ENCODE data around the gene CORO1C. TPM values are rescaled to one million over a fixed set of nuclear protein-coding genes. Genes with fewer than 3 reads are reported as not detected.
A peak's percentile ranks its signal among the peaks of the same experiment; 100 is the strongest.

CORO1C gene
- total RNA-seq, 1 donor from 2014 or later, result 166 TPM

GRCh38 chr12:108696111-108696995, 35.0 kb downstream of the CORO1C start:
- no peak for DNase-seq

- no peak for DNase-seq
Observed at GRCh38 chr12:108694812-108695278, 36.5 kb downstream of the CORO1C start.

GRCh38 chr12:108693751-108694150, 37.6 kb downstream of the CORO1C start:
- DNase-seq, result no peak

GRCh38 chr12:108693186-108693730, 38.1 kb downstream of the CORO1C start:
- DNase-seq, result no peak

- peak; percentile 80 for DNase-seq
Observed at GRCh38 chr12:108691998-108692808, 39.1 kb downstream of the CORO1C start.

- peak; percentile 96 for DNase-seq
Observed at GRCh38 chr12:108691175-108691997, 39.9 kb downstream of the CORO1C start.

- no peak for DNase-seq
Observed at GRCh38 chr12:108690542-108691174, 40.7 kb downstream of the CORO1C start.

- DNase-seq, result no peak
Observed at GRCh38 chr12:108690191-108690518, 41.2 kb downstream of the CORO1C start.

- no peak for DNase-seq
Observed at GRCh38 chr12:108689314-108690190, 41.8 kb downstream of the CORO1C start.

GRCh38 chr12:108686780-108687179, 44.5 kb downstream of the CORO1C start:
- DNase-seq, result no peak

- DNase-seq, result no peak
Observed at GRCh38 chr12:108685469-108686260, 45.7 kb downstream of the CORO1C start.

- DNase-seq, result no peak
Observed at GRCh38 chr12:108683906-108684556, 47.3 kb downstream of the CORO1C start.

GRCh38 chr12:108681317-108681716, 50.0 kb downstream of the CORO1C start:
- DNase-seq, result no peak

- no peak for DNase-seq
Observed at GRCh38 chr12:108679106-108679681, 52.1 kb downstream of the CORO1C start.

GRCh38 chr12:108678104-108678730, 53.1 kb downstream of the CORO1C start:
- DNase-seq, result no peak

GRCh38 chr12:108677381-108677780, 53.9 kb downstream of the CORO1C start:
- DNase-seq, result no peak

- DNase-seq, result no peak
Observed at GRCh38 chr12:108676707-108677106, 54.6 kb downstream of the CORO1C start.

- DNase-seq, result no peak
Observed at GRCh38 chr12:108675792-108676191, 55.5 kb downstream of the CORO1C start.

Measured in occipital lobe (tissue), 2 donors.